ENCODE measurements around the gene CCBE1.

GRCh38 chr18:59540346-59540745 is 156.9 kb downstream of the CCBE1 start:
- no peak for TF ChIP-seq POLR2A (IDR thresholded peaks at IDR 0.05; ENCODE audit: low read length)
- TF ChIP-seq GATA1 (IDR thresholded peaks at IDR 0.05; ENCODE audit: low read depth, low read length), result no peak

All from erythroblast (primary cell).